Measurements from ENCODE around the gene RYR3.
"Not testable (repeated sequence)": the region's sequence is repeated elsewhere in the genome, so short reads cannot be mapped to it uniquely, and the experiment has no call there.

The RYR3 gene

DNA sequence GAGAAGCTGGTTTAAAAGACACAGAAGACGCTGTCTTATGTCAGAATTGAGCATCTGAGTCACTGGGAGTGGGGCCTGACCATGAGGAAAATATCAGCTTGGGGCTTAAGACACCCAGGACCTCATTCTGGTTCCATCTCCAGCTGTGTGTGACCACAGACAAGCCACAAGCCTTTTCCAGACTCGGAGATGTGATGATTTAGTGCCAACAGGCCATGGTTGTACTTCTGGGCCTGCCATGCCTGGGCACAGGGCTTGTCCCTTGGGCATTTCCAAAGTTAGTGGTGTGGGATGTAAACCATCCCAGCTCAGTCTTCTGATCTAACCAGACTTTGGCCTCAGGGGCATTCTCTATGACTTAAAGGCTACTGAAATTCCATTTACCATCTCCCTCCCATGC is 269.8 kb downstream of the RYR3 start:
- Histone ChIP-seq H3K4me2 (peak overlapping the region in 9 of 11 experiments; percentile 13 to 61 (median 49); a peak in 16 of 22 replicates), H3K27me3 (peaks cover 0 to 17% (median 5%) of the 10 kb centered on the region in 11 experiments; a peak in 7 of 22 replicates), H3K9me3 (replicated peaks in 1 of 11) (no peaks in the 10 kb centered on the region), H4K20me1 (no peaks in the 10 kb centered on the region), H3K27ac (no peak overlapping the region), H3K36me3 (no peaks in the 10 kb centered on the region), H3K4me3 (no peak overlapping the region), H3K4me1 (peaks cover 0 to 24% (median 18%) of the 10 kb centered on the region in 10 experiments; a peak in 15 of 20 replicates), H3K9ac (no peak overlapping the region)
- TF ChIP-seq Cebpa-rat (IDR thresholded peaks at IDR 0.05), result no peak

DNA sequence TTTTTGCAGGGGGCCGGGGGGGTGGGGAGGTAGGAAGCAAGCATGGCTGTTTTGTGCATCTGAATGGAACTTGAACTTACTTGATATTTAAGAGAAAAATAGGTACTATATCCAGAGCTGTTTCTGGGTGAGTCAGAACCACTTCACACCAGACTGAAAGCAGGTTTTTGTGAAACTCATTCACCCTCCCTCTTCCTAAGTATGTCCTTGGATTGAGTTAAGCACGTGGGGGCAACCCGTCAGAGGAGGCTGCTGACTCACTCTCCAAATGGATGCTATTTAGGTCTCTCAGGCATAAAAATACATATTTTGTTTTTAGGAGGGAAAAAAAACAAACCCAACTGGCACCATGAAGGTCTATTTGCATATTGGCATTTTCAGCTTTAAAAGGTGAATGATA is 270.3 kb downstream of the RYR3 start:
- Histone ChIP-seq H3K36me3 (no peaks in the 10 kb centered on the region), H3K9ac (no peak overlapping the region), H3K27ac (no peak overlapping the region), H3K4me2 (peak overlapping the region in 8 of 11 experiments; percentile 33 to 61 (median 52); a peak in 16 of 22 replicates), H3K27me3 (peaks cover 0 to 17% (median 5%) of the 10 kb centered on the region in 11 experiments; a peak in 7 of 22 replicates), H3K4me1 (peaks cover 0 to 29% (median 22%) of the 10 kb centered on the region in 10 experiments; a peak in 15 of 20 replicates), H4K20me1 (no peaks in the 10 kb centered on the region), H3K4me3 (no peak overlapping the region), H3K9me3 (replicated peaks in 1 of 11) (no peaks in the 10 kb centered on the region)
- TF ChIP-seq Cebpa-rat (IDR thresholded peaks at IDR 0.05), result no peak

DNA sequence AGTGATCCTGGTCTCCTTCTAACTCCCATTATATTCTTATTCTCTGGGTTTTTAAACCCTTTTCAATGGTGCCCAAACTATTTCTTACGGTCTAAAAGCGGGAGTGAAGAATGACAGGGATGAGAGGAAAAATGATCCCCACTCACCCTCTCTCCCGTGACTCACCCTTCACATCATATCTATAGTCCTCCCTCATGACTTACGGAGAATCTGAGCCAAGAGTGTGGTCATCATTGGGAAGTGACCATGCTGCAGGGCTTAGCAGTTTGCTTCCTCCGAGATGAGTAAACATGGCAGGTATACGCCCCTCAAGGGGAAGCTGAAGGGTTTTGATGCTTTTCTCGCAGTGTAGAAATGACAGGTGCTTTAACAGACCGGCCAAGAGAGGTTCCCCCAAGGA is 274.0 kb downstream of the RYR3 start:
- Histone ChIP-seq H3K4me1 (peaks cover 0 to 42% (median 29%) of the 10 kb centered on the region in 10 experiments; a peak in 15 of 20 replicates), H4K20me1 (no peaks in the 10 kb centered on the region), H3K27me3 (peaks cover 0 to 11% (median 0%) of the 10 kb centered on the region in 11 experiments; a peak in 6 of 22 replicates), H3K36me3 (no peaks in the 10 kb centered on the region), H3K27ac (no peak overlapping the region), H3K4me3 (no peak overlapping the region), H3K4me2 (no peak overlapping the region), H3K9me3 (replicated peaks in 1 of 11) (no peaks in the 10 kb centered on the region), H3K9ac (no peak overlapping the region)
- no peak for TF ChIP-seq Cebpa-rat (IDR thresholded peaks at IDR 0.05)

DNA sequence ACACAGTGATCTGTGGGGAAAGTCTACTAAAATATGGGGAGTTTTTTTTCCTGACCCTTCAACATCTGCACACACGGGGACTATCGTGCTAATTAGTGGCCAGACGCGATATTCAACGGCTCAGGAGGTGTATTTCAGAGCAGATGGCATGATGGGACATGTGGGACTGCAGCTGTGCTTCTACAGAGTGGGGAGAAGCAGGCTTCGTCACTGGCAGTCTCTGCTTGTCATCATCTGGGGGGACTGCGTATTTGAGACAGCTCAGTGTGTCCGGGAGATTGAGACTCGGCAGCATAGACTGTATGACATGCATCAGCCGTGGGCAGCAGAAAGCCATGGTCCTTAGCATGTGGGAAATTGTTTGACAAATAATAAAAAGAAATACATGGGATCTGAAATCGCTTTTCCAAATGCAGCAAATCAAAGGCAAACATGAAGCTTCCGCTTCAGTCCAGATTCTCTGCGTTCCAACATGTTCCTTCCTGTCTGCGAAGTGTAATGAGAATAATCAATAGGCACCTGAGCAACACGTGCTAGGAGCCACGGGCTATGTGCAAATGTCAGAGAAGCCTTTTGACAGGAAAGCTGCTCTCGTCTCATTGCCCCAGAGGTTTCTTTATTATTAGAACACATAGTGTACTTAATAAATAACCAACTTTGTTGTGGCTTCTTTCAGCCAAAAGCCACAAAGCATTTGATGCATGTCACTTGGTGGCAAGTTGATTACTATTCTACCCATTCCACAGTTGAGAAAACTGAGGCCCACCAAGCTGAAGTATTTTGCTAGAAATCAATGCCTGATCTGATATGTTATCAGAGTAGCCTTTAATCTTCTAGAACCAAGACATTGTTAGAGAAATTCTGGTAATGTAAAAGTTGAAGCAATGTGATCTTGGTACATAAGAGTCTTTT is 276.3 kb downstream of the RYR3 start:
- Histone ChIP-seq H3K4me1 (peaks cover 0 to 23% (median 14%) of the 10 kb centered on the region in 10 experiments; a peak in 14 of 20 replicates), H3K27ac (no peak overlapping the region), H3K27me3 (peaks cover 0 to 10% (median 0%) of the 10 kb centered on the region in 11 experiments; a peak in 5 of 22 replicates), H3K9ac (no peak overlapping the region), H3K9me3 (replicated peaks in 1 of 11) (no peaks in the 10 kb centered on the region), H3K4me3 (no peak overlapping the region), H4K20me1 (no peaks in the 10 kb centered on the region), H3K4me2 (peak overlapping the region in 7 of 11 experiments; percentile 5 to 47 (median 41); a peak in 10 of 22 replicates), H3K36me3 (no peaks in the 10 kb centered on the region)
- no peak for TF ChIP-seq Cebpa-rat (IDR thresholded peaks at IDR 0.05)

DNA sequence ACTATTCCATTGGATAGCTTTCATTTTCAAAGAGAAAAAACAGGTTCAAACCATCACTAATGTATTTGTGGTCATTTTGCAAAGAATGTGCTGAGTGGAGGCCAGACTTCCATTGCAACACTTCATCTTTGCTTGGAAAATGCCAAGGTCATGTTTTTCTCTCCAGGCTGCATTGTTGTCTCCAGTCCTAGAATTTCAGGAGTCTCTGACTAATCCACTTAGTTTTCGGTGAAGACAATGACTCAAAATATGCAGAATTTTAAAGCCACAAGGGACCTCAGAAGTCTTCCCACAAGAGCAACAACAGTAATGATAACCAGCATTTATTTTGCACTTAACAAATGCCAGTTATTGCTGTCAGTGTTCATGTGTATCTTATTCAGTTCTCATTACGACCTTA is 277.0 kb downstream of the RYR3 start:
- Histone ChIP-seq H3K9ac (no peak overlapping the region), H3K4me3 (no peak overlapping the region), H3K9me3 (replicated peaks in 1 of 11) (no peaks in the 10 kb centered on the region), H3K4me1 (peaks cover 0 to 23% (median 14%) of the 10 kb centered on the region in 10 experiments; a peak in 14 of 20 replicates), H3K27me3 (peaks cover 0 to 5% (median 0%) of the 10 kb centered on the region in 11 experiments; a peak in 3 of 22 replicates), H3K27ac (no peak overlapping the region), H3K36me3 (no peaks in the 10 kb centered on the region), H4K20me1 (no peaks in the 10 kb centered on the region), H3K4me2 (no peak overlapping the region)
- TF ChIP-seq Cebpa-rat (IDR thresholded peaks at IDR 0.05), result no peak

DNA sequence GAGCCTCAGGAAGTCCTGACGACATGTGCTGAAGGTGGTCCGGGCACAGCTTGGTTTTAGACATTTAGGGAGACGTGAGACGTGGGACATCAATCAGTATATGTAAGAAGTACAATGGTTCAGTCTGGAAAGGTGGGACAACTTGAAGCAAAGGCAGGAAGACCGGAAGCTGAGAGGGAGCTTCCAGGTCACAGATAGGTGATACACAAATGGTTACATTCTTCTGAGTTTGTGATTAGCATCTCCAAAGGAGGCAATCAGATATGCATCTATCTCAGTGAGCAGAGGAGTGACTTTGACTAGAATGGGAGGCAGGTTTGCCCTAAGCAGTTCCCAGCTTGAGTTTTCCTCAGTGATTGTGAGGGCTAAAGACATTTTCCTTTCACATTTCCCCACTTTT is 282.1 kb downstream of the RYR3 start:
- Histone ChIP-seq H3K27me3 (no peaks in the 10 kb centered on the region), H3K4me2 (no peak overlapping the region), H3K9ac (no peak overlapping the region), H3K9me3 (replicated peaks in 1 of 11) (peaks cover 0 to 12% (median 10%) of the 10 kb centered on the region in 11 experiments; a peak in 10 of 22 replicates), H3K4me1 (no peaks in the 10 kb centered on the region), H3K36me3 (no peaks in the 10 kb centered on the region), H3K4me3 (no peak overlapping the region), H3K27ac (no peak overlapping the region), H4K20me1 (no peaks in the 10 kb centered on the region)
- no peak for TF ChIP-seq Cebpa-rat (IDR thresholded peaks at IDR 0.05)

DNA sequence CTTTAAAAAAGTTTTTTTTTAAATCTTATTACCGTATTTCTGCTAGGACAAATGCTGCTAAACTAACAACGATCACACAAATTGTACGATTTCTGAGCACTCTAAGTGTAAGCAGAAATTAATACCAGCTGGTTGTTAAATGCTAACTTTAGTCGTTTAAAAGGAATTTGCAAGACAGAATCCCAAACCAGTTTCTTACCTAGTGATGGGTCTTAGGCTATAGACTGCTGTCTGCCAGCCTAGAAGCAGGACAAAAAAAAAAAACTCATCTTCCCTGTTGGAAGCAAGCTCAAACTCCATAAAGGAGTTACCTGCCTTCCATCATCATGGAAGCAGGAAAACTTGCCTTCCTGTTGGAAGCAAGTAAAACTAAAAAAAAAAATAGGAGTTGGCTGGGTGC is 287.6 kb downstream of the RYR3 start:
- H3K36me3 ChIP-seq, H3K4me1 ChIP-seq, H3K4me2 ChIP-seq, H3K9ac ChIP-seq, H4K20me1 ChIP-seq, H3K27me3 ChIP-seq, H3K4me3 ChIP-seq, H3K27ac ChIP-seq: not testable (repeated sequence)
- peaks cover 0 to 12% (median 10%) of the 10 kb centered on the region in 11 experiments; a peak in 10 of 22 replicates for H3K9me3 ChIP-seq (replicated peaks in 1 of 11)

DNA sequence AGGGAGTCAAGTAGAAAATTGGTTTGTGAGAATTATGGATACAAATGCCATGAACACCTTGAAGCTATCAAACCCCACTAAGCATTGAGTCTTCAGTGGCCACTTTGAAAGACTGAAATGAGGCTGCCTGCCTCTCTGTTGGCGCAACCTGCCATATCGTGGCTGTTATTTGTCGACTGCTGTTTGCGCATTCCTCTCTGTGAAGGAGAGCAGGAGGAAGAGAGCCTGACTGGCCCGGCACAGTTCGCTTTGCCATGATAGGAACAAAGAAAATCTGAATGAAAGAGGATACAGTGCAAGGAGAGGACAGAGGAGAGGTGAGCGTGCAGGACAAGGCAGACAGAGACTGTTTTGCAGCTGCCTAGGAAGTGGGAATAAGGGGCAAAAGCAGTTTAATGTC is 289.4 kb downstream of the RYR3 start:
- no peaks in the 10 kb centered on the region for H3K4me1 ChIP-seq
- H3K4me3 ChIP-seq, result no peak overlapping the region
- TF ChIP-seq Cebpa-rat (IDR thresholded peaks at IDR 0.05), result no peak
- no peaks in the 10 kb centered on the region for H4K20me1 ChIP-seq
- no peaks in the 10 kb centered on the region for H3K36me3 ChIP-seq
- no peak overlapping the region for H3K4me2 ChIP-seq
- no peaks in the 10 kb centered on the region for H3K9me3 ChIP-seq (replicated peaks in 1 of 11)
- H3K27ac ChIP-seq, result no peak overlapping the region
- no peaks in the 10 kb centered on the region for H3K27me3 ChIP-seq
- no peak overlapping the region for H3K9ac ChIP-seq

DNA sequence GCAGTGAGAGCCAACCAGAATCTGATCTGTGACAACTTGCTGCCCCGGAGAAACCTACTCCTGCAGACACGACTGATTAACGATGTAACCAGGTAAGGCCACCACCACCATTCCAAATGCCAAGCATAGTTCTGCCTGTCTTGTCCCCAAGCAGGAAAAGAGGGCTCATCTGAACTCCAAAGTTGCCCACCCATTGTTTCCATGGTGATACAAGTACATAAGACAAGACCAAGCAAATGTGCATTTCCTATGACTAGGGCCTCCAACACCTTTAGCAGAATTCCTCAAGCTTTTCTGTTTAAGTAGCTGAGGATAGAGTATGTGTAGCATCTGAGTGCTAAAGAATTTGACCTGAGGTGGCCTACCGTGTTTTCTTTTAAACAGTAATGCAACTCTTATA is 290.7 kb downstream of the RYR3 start:
- no peaks in the 10 kb centered on the region for H3K36me3 ChIP-seq
- no peak for TF ChIP-seq Cebpa-rat (IDR thresholded peaks at IDR 0.05)
- no peak overlapping the region for H3K4me2 ChIP-seq
- no peak overlapping the region for H3K9ac ChIP-seq
- no peak overlapping the region for H3K27ac ChIP-seq
- H3K4me1 ChIP-seq, result no peaks in the 10 kb centered on the region
- H3K9me3 ChIP-seq (replicated peaks in 1 of 11), result no peaks in the 10 kb centered on the region
- no peaks in the 10 kb centered on the region for H3K27me3 ChIP-seq
- H3K4me3 ChIP-seq, result no peak overlapping the region
- H4K20me1 ChIP-seq, result no peaks in the 10 kb centered on the region
